Dendritic cell treated with granulocyte-macrophage colony-stimulating factor and Interleukin-4, amounts not matched to agents 40 ng/mL and 50 ng/mL, for 4 days (primary cell): Measurements from ENCODE around the gene CHEK2.

Source experiments
- H3K27ac Mint-ChIP-seq: one replicate; pipeline ENCODE4 v1.8.0; 2022; ENCODE audit warnings: mild to moderate bottlenecking, mixed read lengths
- H3K27me3 Mint-ChIP-seq: one replicate; pipeline ENCODE4 v1.8.0; 2022; ENCODE audit warnings: mild to moderate bottlenecking, mixed read lengths
- H3K36me3 Mint-ChIP-seq: one replicate; pipeline ENCODE4 v1.8.0; 2022; ENCODE audit warnings: low read depth, mixed read lengths
- H3K4me1 Mint-ChIP-seq: one replicate; pipeline ENCODE4 v1.8.0; 2022; ENCODE audit warnings: low read depth, mixed read lengths
- H3K4me3 Mint-ChIP-seq: one replicate; pipeline ENCODE4 v1.8.0; 2022; ENCODE audit warnings: mild to moderate bottlenecking, moderate library complexity, mixed read lengths
- H3K9me3 Mint-ChIP-seq: one replicate; pipeline ENCODE4 v1.8.0; 2022; ENCODE audit warnings: mixed read lengths
- intact Hi-C: fragments of 100-400 bp; cut with micrococcal nuclease; formaldehyde crosslinking; loops from one replicate; pipeline ENCODE4 v1.15.0; 2022

The CHEK2 gene

GRCh38 chr22:28728621-28729313 is 12.9 kb downstream of the CHEK2 start:
- intact Hi-C loops = no loop called here
- Mint-ChIP-seq H3K27me3 (no peaks in the 10 kb centered on the region), H3K36me3 (peaks cover 95% of the 10 kb centered on the region), H3K4me1 (no peaks in the 10 kb centered on the region), H3K9me3 (no peaks in the 10 kb centered on the region), H3K4me3 (no peak overlapping the region), H3K27ac (peak overlapping the region; percentile 39)

- Mint-ChIP-seq H3K27me3 (no peaks in the 10 kb centered on the region), H3K27ac (no peak overlapping the region), H3K36me3 (peaks cover 95% of the 10 kb centered on the region), H3K4me1 (no peaks in the 10 kb centered on the region), H3K9me3 (no peaks in the 10 kb centered on the region), H3K4me3 (no peak overlapping the region)
- intact Hi-C loops = no loop called here
Measured at GRCh38 chr22:28728002-28728401, 13.6 kb downstream of the CHEK2 start.

- Mint-ChIP-seq H3K27ac (no peak overlapping the region), H3K27me3 (no peaks in the 10 kb centered on the region), H3K4me3 (no peak overlapping the region), H3K36me3 (peaks cover 81% of the 10 kb centered on the region), H3K9me3 (no peaks in the 10 kb centered on the region), H3K4me1 (no peaks in the 10 kb centered on the region)
- intact Hi-C loops = no loop called here
Measured at GRCh38 chr22:28718044-28718443, 23.6 kb downstream of the CHEK2 start.

- Mint-ChIP-seq H3K27ac (no peak overlapping the region), H3K9me3 (no peaks in the 10 kb centered on the region), H3K4me3 (no peak overlapping the region), H3K36me3 (peaks cover 75% of the 10 kb centered on the region), H3K27me3 (no peaks in the 10 kb centered on the region), H3K4me1 (no peaks in the 10 kb centered on the region)
- intact Hi-C loops = no loop called here
Measured at GRCh38 chr22:28716686-28717085, 24.9 kb downstream of the CHEK2 start.

- no peak overlapping the region for H3K27ac Mint-ChIP-seq
- H3K4me1 Mint-ChIP-seq = no peaks in the 10 kb centered on the region
- intact Hi-C loops = no loop called here
- no peaks in the 10 kb centered on the region for H3K27me3 Mint-ChIP-seq
- H3K9me3 Mint-ChIP-seq = no peaks in the 10 kb centered on the region
- no peak overlapping the region for H3K4me3 Mint-ChIP-seq
- peaks cover 75% of the 10 kb centered on the region for H3K36me3 Mint-ChIP-seq
Measured at GRCh38 chr22:28715611-28716010, 26.0 kb downstream of the CHEK2 start.

- H3K4me3 Mint-ChIP-seq = no peak overlapping the region
- no peak overlapping the region for H3K27ac Mint-ChIP-seq
- no peaks in the 10 kb centered on the region for H3K27me3 Mint-ChIP-seq
- no peaks in the 10 kb centered on the region for H3K9me3 Mint-ChIP-seq
- intact Hi-C loops = no loop called here
- H3K36me3 Mint-ChIP-seq = peaks cover 78% of the 10 kb centered on the region
- H3K4me1 Mint-ChIP-seq = no peaks in the 10 kb centered on the region
Measured at GRCh38 chr22:28714043-28714628, 27.5 kb downstream of the CHEK2 start.

GRCh38 chr22:28711820-28712777 is 29.5 kb downstream of the CHEK2 start:
- no peak overlapping the region for H3K4me3 Mint-ChIP-seq
- H3K9me3 Mint-ChIP-seq = no peaks in the 10 kb centered on the region
- no peaks in the 10 kb centered on the region for H3K4me1 Mint-ChIP-seq
- H3K27me3 Mint-ChIP-seq = no peaks in the 10 kb centered on the region
- intact Hi-C loops = no loop called here
- no peak overlapping the region for H3K27ac Mint-ChIP-seq
- peaks cover 78% of the 10 kb centered on the region for H3K36me3 Mint-ChIP-seq

GRCh38 chr22:28711341-28711740 is 30.3 kb downstream of the CHEK2 start:
- H3K27me3 Mint-ChIP-seq = no peaks in the 10 kb centered on the region
- H3K9me3 Mint-ChIP-seq = no peaks in the 10 kb centered on the region
- H3K4me3 Mint-ChIP-seq = no peak overlapping the region
- H3K36me3 Mint-ChIP-seq = peaks cover 86% of the 10 kb centered on the region
- intact Hi-C loops = no loop called here
- no peaks in the 10 kb centered on the region for H3K4me1 Mint-ChIP-seq
- no peak overlapping the region for H3K27ac Mint-ChIP-seq

- H3K4me3 Mint-ChIP-seq = no peak overlapping the region
- H3K27me3 Mint-ChIP-seq = no peaks in the 10 kb centered on the region
- intact Hi-C loops = no loop called here
- H3K27ac Mint-ChIP-seq = no peak overlapping the region
- no peaks in the 10 kb centered on the region for H3K4me1 Mint-ChIP-seq
- H3K36me3 Mint-ChIP-seq = peaks cover 86% of the 10 kb centered on the region
- H3K9me3 Mint-ChIP-seq = no peaks in the 10 kb centered on the region
Measured at GRCh38 chr22:28710576-28711191, 30.9 kb downstream of the CHEK2 start.

GRCh38 chr22:28710107-28710506 is 31.5 kb downstream of the CHEK2 start:
- Mint-ChIP-seq H3K4me1 (no peaks in the 10 kb centered on the region), H3K27me3 (no peaks in the 10 kb centered on the region), H3K36me3 (peaks cover 85% of the 10 kb centered on the region), H3K9me3 (no peaks in the 10 kb centered on the region), H3K4me3 (no peak overlapping the region), H3K27ac (no peak overlapping the region)
- intact Hi-C loops = no loop called here

GRCh38 chr22:28706845-28707244 is 34.8 kb downstream of the CHEK2 start:
- no peaks in the 10 kb centered on the region for H3K27me3 Mint-ChIP-seq

GRCh38 chr22:28703436-28703835 is 38.2 kb downstream of the CHEK2 start:
- peaks cover 80% of the 10 kb centered on the region for H3K36me3 Mint-ChIP-seq
- intact Hi-C loops = no loop called here
- no peak overlapping the region for H3K27ac Mint-ChIP-seq
- no peak overlapping the region for H3K4me3 Mint-ChIP-seq
- H3K9me3 Mint-ChIP-seq = no peaks in the 10 kb centered on the region
- H3K4me1 Mint-ChIP-seq = no peaks in the 10 kb centered on the region
- no peaks in the 10 kb centered on the region for H3K27me3 Mint-ChIP-seq

More at GRCh38 chr22:28706845-28707244, 34.8 kb downstream of the CHEK2 start:
- Mint-ChIP-seq H3K4me3 (no peak overlapping the region), H3K36me3 (peaks cover 80% of the 10 kb centered on the region), H3K9me3 (no peaks in the 10 kb centered on the region), H3K27ac (no peak overlapping the region), H3K4me1 (no peaks in the 10 kb centered on the region)
- intact Hi-C loops = no loop called here

GRCh38 chr22:28702891-28703290 is 38.7 kb downstream of the CHEK2 start:
- Mint-ChIP-seq H3K27me3 (no peaks in the 10 kb centered on the region), H3K4me1 (no peaks in the 10 kb centered on the region), H3K4me3 (no peak overlapping the region), H3K9me3 (no peaks in the 10 kb centered on the region), H3K27ac (no peak overlapping the region), H3K36me3 (peaks cover 77% of the 10 kb centered on the region)
- intact Hi-C loops = no loop called here
